ENCODE results near the gene CCDC154. TPM values are rescaled to one million over a fixed set of nuclear protein-coding genes. Genes with fewer than 3 reads are reported as not detected.

Gene CCDC154
- total and polyA plus RNA-seq, 8 donors, result 0.31 to 4.5 (median 3.1) TPM; not detected in 5

DNA sequence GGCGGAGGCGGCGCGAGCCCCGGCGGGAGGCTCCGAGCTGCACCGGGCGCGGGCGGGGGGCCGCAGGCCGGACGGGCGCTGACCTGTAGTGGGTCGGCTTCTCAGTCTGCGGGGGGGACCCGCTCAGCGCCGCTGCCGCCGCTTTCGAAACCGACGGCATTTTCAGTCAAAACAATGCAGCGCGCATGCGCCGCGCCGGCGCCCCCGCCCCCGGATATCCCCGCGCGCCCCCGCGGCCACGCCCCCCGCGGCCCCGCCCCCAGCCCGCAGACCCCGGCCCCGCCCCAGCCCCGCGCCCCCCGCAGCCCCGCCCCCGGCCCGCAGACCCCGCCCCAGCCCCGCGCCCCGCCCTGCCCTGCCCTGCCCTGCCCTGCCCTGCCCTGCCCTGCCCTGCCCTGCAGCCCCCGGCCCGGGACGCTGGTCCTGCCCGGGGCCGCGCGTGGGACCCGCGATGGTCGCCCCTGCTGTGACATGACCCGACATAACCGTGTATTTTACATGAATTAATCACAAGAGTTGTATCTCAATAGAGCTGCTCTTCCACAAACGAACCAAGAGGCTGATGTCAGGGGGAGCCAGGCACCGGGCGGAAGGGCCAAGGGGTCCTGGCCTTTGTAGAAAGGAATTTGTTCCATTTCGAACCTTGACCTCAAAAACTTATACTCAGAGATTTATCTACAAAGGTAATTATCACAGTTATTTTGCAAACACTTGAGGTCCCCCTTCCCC lies 29.7 kb downstream of the CCDC154 start, which contains the start of gene UNKL:
Gene UNKL, minus strand, starts transcription at position 173 of the 729 bp plus-strand sequence. Its CDS starts 13 bp downstream, at position 160.
- H3K36me3 ChIP-seq, result peaks cover 0 to 43% (median 38%) of the 10 kb centered on the region in 4 donors
- DNase-seq, result peak; percentile 84 to 89
- no peaks in the 10 kb centered on the region for H3K27me3 ChIP-seq
- peaks cover 9 to 56% (median 50%) of the 10 kb centered on the region in 4 donors for H3K4me1 ChIP-seq
- TF ChIP-seq POLR2A (IDR thresholded peaks at IDR 0.05) (no peak), EP300 (IDR thresholded peaks at IDR 0.05) (no peak), POLR2AphosphoS5 (IDR thresholded peaks at IDR 0.05) (no peak)
- TF ChIP-seq, protein P1, sequence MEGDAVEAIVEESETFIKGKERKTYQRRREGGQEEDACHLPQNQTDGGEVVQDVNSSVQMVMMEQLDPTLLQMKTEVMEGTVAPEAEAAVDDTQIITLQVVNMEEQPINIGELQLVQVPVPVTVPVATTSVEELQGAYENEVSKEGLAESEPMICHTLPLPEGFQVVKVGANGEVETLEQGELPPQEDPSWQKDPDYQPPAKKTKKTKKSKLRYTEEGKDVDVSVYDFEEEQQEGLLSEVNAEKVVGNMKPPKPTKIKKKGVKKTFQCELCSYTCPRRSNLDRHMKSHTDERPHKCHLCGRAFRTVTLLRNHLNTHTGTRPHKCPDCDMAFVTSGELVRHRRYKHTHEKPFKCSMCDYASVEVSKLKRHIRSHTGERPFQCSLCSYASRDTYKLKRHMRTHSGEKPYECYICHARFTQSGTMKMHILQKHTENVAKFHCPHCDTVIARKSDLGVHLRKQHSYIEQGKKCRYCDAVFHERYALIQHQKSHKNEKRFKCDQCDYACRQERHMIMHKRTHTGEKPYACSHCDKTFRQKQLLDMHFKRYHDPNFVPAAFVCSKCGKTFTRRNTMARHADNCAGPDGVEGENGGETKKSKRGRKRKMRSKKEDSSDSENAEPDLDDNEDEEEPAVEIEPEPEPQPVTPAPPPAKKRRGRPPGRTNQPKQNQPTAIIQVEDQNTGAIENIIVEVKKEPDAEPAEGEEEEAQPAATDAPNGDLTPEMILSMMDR (IDR thresholded peaks at IDR 0.05), result no peak
- WGBS, 5 donors, result 1 to 4% (median 2%) methylated on average over 9 to 72 of the region's 72 CpGs
- no peaks in the 10 kb centered on the region for H3K9me3 ChIP-seq
- intact Hi-C loops (cut with DNase I; ENCODE audit: low total_unique reads), result no loop called here
- peak within 1 kb of the TSS; percentile 92 to 100 (median 96) for H3K4me3 ChIP-seq
- peak within 1 kb of the TSS; percentile 86 to 93 (median 89) for H3K27ac ChIP-seq

DNA sequence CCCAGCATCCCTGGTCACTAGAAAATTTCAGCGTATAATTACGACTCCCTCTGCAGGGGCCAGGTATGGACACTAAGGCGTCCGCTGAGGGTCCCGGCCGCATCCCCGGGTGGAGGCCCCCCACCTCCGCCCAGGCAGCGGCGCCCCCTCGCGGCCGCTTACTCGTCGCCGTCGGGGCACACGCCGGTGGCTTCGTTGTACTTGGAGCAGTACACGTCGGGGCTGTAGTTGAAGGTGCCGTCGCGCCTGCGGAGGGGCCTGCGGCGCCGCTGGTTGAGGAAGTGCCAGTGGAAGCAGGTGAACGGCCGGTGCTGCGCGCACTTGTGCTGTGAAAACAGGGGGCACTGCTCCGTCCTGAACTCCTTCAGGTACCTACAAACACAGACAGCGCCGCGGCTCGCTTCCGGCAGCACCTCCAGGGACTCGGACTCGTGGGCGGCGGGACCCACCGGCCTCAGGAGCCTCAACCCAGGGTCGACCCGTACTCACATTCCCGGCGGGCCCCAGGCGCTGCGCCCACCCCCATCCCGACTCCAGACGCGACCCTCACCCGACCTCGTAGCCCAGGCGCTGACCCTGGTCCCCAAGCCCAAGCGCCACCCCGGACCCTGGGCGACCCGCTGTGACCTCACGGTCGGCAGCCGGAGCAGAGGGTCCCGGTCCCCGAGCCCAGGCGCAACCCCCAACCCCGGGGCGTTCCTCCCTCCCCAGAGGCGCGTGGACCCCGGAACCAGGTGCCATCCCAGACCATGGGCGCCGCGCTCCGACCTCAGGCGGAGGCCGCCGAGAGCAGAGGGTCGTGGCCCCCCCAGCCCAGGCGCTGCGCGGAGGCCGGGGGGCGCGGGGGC lies 30.4 kb downstream of the CCDC154 start:
- no peaks in the 10 kb centered on the region for H3K9me3 ChIP-seq
- H3K27ac ChIP-seq, result peak overlapping the region; percentile 86 to 93 (median 89)
- H3K4me1 ChIP-seq, result peaks cover 6 to 56% (median 47%) of the 10 kb centered on the region in 4 donors
- peaks cover 0 to 43% (median 42%) of the 10 kb centered on the region in 4 donors for H3K36me3 ChIP-seq
- TF ChIP-seq EP300 (IDR thresholded peaks at IDR 0.05) (no peak), POLR2A (IDR thresholded peaks at IDR 0.05) (no peak)
- TF ChIP-seq, protein P1 (IDR thresholded peaks at IDR 0.05), result peak in 5 of 7 experiments; percentile 22 to 58 (median 27)
- no peaks in the 10 kb centered on the region for H3K27me3 ChIP-seq
- intact Hi-C loops (cut with DNase I; ENCODE audit: low total_unique reads), result no loop called here
- peak; percentile 54 to 85 for DNase-seq
- H3K4me3 ChIP-seq, result peak overlapping the region; percentile 92 to 100 (median 96)
- 2 to 6% (median 3%) methylated on average over 27 to 85 of the region's 85 CpGs for WGBS, 5 donors

DNA sequence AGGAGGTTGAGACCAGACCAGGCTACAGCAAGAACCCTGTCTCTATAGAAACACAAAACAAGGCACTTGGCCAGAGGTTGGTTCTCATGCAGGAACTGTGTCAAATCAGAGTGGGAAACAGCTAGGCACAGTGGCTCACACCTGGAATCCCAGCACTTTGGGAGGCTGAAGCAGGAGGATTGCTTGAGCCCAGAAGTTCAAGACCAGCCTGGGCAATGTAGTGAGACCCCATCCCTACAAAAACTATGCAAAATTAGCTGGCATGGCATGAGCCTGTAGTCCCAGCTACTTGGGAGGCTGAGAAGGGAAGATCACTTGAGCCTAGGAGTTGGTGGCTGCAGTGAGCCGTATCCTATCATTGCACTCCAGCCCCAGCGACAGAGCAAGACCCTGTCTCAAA lies 31.5 kb downstream of the CCDC154 start:
- no peak for TF ChIP-seq POLR2A (IDR thresholded peaks at IDR 0.05)
- no peak for TF ChIP-seq POLR2AphosphoS5 (IDR thresholded peaks at IDR 0.05)
- TF ChIP-seq, protein P1 (IDR thresholded peaks at IDR 0.05), result no peak
- TF ChIP-seq EP300 (IDR thresholded peaks at IDR 0.05), result no peak
- H3K9me3 ChIP-seq, result no peaks in the 10 kb centered on the region

More for the DNA sequence above, 31.5 kb downstream of the CCDC154 start:
- Histone ChIP-seq H3K27ac (no peak overlapping the region), H3K4me1 (peaks cover 11 to 56% (median 47%) of the 10 kb centered on the region in 4 donors), H3K27me3 (no peaks in the 10 kb centered on the region), H3K4me3 (peak overlapping the region in 1 of 4 donors; percentile 18), H3K36me3 (peaks cover 0 to 36% (median 35%) of the 10 kb centered on the region in 4 donors)
- no peak for DNase-seq
- 88 to 93% (median 92%) methylated on average over 2 of the region's 2 CpGs; no CpG with 5 or more reads in 1 of the 5 donors for WGBS, 5 donors
- intact Hi-C loops (cut with DNase I; ENCODE audit: low total_unique reads), result no loop called here
